Measurements from ENCODE around the gene FRAS1. TPM values are rescaled to one million over a fixed set of nuclear protein-coding genes. Genes with fewer than 3 reads are reported as not detected.

The FRAS1 gene
- total and polyA plus RNA-seq, 9 of the 15 experiments (the other 6 are each of a cell fraction or from before 2014, with no cell fraction given) = under 0.01 to 0.11 (median 0.04) TPM; not detected in 2

GRCh38 chr4:78336093-78336943 lies 279.2 kb downstream of the FRAS1 start:
- FAIRE-seq = no peak
- CTCF ChIA-PET (ENCODE audit: low intra/inter-chr PET ratio) = no interaction called here

More at GRCh38 chr4:78336093-78336943, 279.2 kb downstream of the FRAS1 start:
- peaks cover 4 to 17% of the 10 kb centered on the region in 2 experiments; a peak in 4 of 5 replicates for H3K27me3 ChIP-seq (ENCODE audit: control insufficient read depth in 2 of 2, insufficient read depth in 2 of 2, low read length in 2 of 2)
- POLR2A ChIA-PET = no interaction called here
- H3K4me1 ChIP-seq (replicated peaks in 1 of 2; ENCODE audit: control insufficient read depth in 2 of 2, insufficient read depth in 2 of 2, low read length in 2 of 2) = no peaks in the 10 kb centered on the region
- no peak for ATAC-seq
- no peak overlapping the region for H2AFZ ChIP-seq (ENCODE audit: low read depth, low read length)
- intact Hi-C loops (cut with micrococcal nuclease) (no loop called here), in situ Hi-C loops (cut with MboI) (no loop called here)
- WGBS (ENCODE audit: insufficient coverage, low coverage, missing lambda C conversion rate) = 0% methylated on average over 4 of the region's 4 CpGs
- no TSS peak for BruUV-seq (replicated peaks)
- H3K4me2 ChIP-seq (ENCODE audit: insufficient read depth, low read length) = no peak overlapping the region
- TF ChIP-seq FOXJ2 (tag; IDR thresholded peaks at IDR 0.05) (no peak), NFIX (CRISPR knock-in tag; IDR thresholded peaks at IDR 0.05; ENCODE audit: low read depth) (peak; percentile 28; the same call in 1 of the 2 replicates), ZNF408 (CRISPR knock-in tag; IDR thresholded peaks at IDR 0.05; ENCODE audit: low read depth) (no peak), NFIC (IDR thresholded peaks at IDR 0.05) (peak; percentile 91), ATF1 (CRISPR knock-in tag; IDR thresholded peaks at IDR 0.05) (no peak), ATF1 (tag; IDR thresholded peaks at IDR 0.05) (no peak), ZNF512 (tag; IDR thresholded peaks at IDR 0.05) (no peak)
- H3K9me1 ChIP-seq (ENCODE audit: control insufficient read depth, insufficient read depth, low read length) = no peaks in the 10 kb centered on the region
- no peak overlapping the region for H3K27ac ChIP-seq (ENCODE audit: extremely low read depth, low read depth, low read length)
- DNase-seq (ENCODE audit: extremely low read depth in 1 of 4, low spot score in 3 of 4) = peak in 1 of 4 experiments; percentile 3
- H3K9ac ChIP-seq (ENCODE audit: insufficient read depth in 1 of 2, low read depth in 2 of 2, low read length in 2 of 2) = no peak overlapping the region
- no peaks in the 10 kb centered on the region for H4K20me1 ChIP-seq (replicated peaks; ENCODE audit: control insufficient read depth, insufficient read depth, low read length)
- H3K79me2 ChIP-seq (ENCODE audit: control insufficient read depth, insufficient read depth, low read length) = no peaks in the 10 kb centered on the region
- no peaks in the 10 kb centered on the region for H3K9me3 ChIP-seq (replicated peaks; ENCODE audit: control insufficient read depth, insufficient read depth, low read depth, low read length)
- H3K4me3 ChIP-seq = no peak overlapping the region
- no peaks in the 10 kb centered on the region for H3K36me3 ChIP-seq (ENCODE audit: control insufficient read depth, insufficient read depth, low read length)
